Skin of body (tissue), 2 donors: ENCODE data around the gene NOB1. TPM values are rescaled to one million over a fixed set of nuclear protein-coding genes. Genes with fewer than 3 reads are reported as not detected.

Source experiments
- DNase-seq: peaks from one replicate; lab custom pipeline; 2025; lab: John Stamatoyannopoulos, UW
- total RNA-seq: library from RNA; depleted of rRNA; stranded (reverse); fragments of >200 nt; gene quantifications from one replicate; pipeline ENCODE4 v1.2.3, GENCODE V29; 2014

NOB1 gene
- total RNA-seq, 1 donor from 2014 or later, result 16.6 TPM

- no peak for DNase-seq
Observed at GRCh38 chr16:69721441-69721957, 33.2 kb downstream of the NOB1 start.

- DNase-seq, result no peak
Observed at GRCh38 chr16:69720822-69721430, 33.8 kb downstream of the NOB1 start.

GRCh38 chr16:69718111-69718764 is 36.5 kb downstream of the NOB1 start:
- no peak for DNase-seq

- DNase-seq, result no peak
Observed at GRCh38 chr16:69717066-69717465, 37.7 kb downstream of the NOB1 start.

GRCh38 chr16:69712914-69713581 is 41.7 kb downstream of the NOB1 start:
- DNase-seq, result no peak

- no peak for DNase-seq
Observed at GRCh38 chr16:69712277-69712676, 42.4 kb downstream of the NOB1 start.

- no peak for DNase-seq
Observed at GRCh38 chr16:69711115-69711740, 43.5 kb downstream of the NOB1 start.

GRCh38 chr16:69709456-69710084 is 45.2 kb downstream of the NOB1 start:
- DNase-seq, result peak; percentile 30

GRCh38 chr16:69707920-69708683 is 46.6 kb downstream of the NOB1 start:
- DNase-seq, result no peak

GRCh38 chr16:69706975-69707340 is 47.8 kb downstream of the NOB1 start:
- no peak for DNase-seq

- no peak for DNase-seq
Observed at GRCh38 chr16:69706256-69706974, 48.3 kb downstream of the NOB1 start.

- DNase-seq, result no peak
Observed at GRCh38 chr16:69703638-69704037, 51.1 kb downstream of the NOB1 start.

- DNase-seq, result no peak
Observed at GRCh38 chr16:69701866-69702265, 52.9 kb downstream of the NOB1 start.

- DNase-seq, result no peak
Observed at GRCh38 chr16:69701452-69701851, 53.3 kb downstream of the NOB1 start.

GRCh38 chr16:69699915-69700314 is 54.8 kb downstream of the NOB1 start:
- no peak for DNase-seq

GRCh38 chr16:69698404-69698803 is 56.3 kb downstream of the NOB1 start:
- no peak for DNase-seq

GRCh38 chr16:69693916-69694315 is 60.8 kb downstream of the NOB1 start:
- no peak for DNase-seq

GRCh38 chr16:69691980-69692911 is 62.5 kb downstream of the NOB1 start:
- no peak for DNase-seq
